SK-N-MC (cell line): ENCODE measurements around the gene EOLA1.

Experiments
- EZH2 ChIP-seq: fragments of 200-600 bp; sonication (generic); IDR thresholded peaks from one replicate; pipeline ENCODE4 v1.6.1; 2017; ENCODE audit warnings: antibody characterized with exemption
- FOXP2 ChIP-seq: optimal IDR thresholded peaks from 2 replicates; pipeline ENCODE3; 2011; ENCODE audit warnings: mild to moderate bottlenecking, moderate library complexity; ENCODE audit not compliant: insufficient read depth; ENCODE audit errors: extremely low read length, control extremely low read depth

- TF ChIP-seq FOXP2 (no peak), EZH2 (no peak)
Measured at GRCh38 chrX:149497054-149497453, 43.8 kb upstream of the EOLA1 start.
